ENCODE measurements around the gene E2F7. TPM values are rescaled to one million over a fixed set of nuclear protein-coding genes. Genes with fewer than 3 reads are reported as not detected.
A peak's percentile ranks its signal among the peaks of the same experiment; 100 is the strongest.

E2F7 gene
- total RNA-seq, 8 experiments from 2014 or later = 0.71 to 11.1 (median 2.0) TPM

GRCh38 chr12:77033658-77034536, 31.5 kb downstream of the E2F7 start:
- in situ Hi-C loops (cut with MboI; ENCODE audit: low pct_unique_long_range_greater_than_20kb in 2 of 9, low sequenced_read_pairs in 9 of 9, unreplicated experiment in 9 of 9) = no loop called here

GRCh38 chr12:77032406-77032805, 33.0 kb downstream of the E2F7 start:
- ATAC-seq (replicated peaks in 6 of 8) = no peak
- in situ Hi-C loops (cut with MboI; ENCODE audit: low pct_unique_long_range_greater_than_20kb in 2 of 9, low sequenced_read_pairs in 9 of 9, unreplicated experiment in 9 of 9) = no loop called here
- Histone ChIP-seq H3K4me3 (no peak overlapping the region), H3K27ac (no peak overlapping the region), H3K4me1 (replicated peaks in 1 of 2) (peaks cover 0 to 4% of the 10 kb centered on the region in 2 donors)
- WGBS, 10 experiments = 20 to 100% (median 94%) methylated on average over 1 to 2 of the region's 2 CpGs; no CpG with 5 or more reads in 3 of the 10 experiments

More at GRCh38 chr12:77033658-77034536, 31.5 kb downstream of the E2F7 start:
- WGBS, 10 experiments = 57 to 95% (median 87%) methylated on average over 1 to 9 of the region's 9 CpGs
- Histone ChIP-seq H3K4me3 (no peak overlapping the region), H3K4me1 (replicated peaks in 1 of 2) (peaks cover 0 to 3% of the 10 kb centered on the region in 2 donors), H3K27ac (no peak overlapping the region)
- no peak for ATAC-seq (replicated peaks in 6 of 8)

GRCh38 chr12:77031745-77032144, 33.6 kb downstream of the E2F7 start:
- Histone ChIP-seq H3K4me1 (replicated peaks in 1 of 2) (peaks cover 0 to 4% of the 10 kb centered on the region in 2 donors), H3K27ac (no peak overlapping the region), H3K4me3 (no peak overlapping the region)
- in situ Hi-C loops (cut with MboI; ENCODE audit: low pct_unique_long_range_greater_than_20kb in 2 of 9, low sequenced_read_pairs in 9 of 9, unreplicated experiment in 9 of 9) = no loop called here
- 60 to 100% (median 82%) methylated on average over 1 to 3 of the region's 4 CpGs; no CpG with 5 or more reads in 2 of the 10 experiments for WGBS, 10 experiments
- peak in 5 of 8 experiments; percentile 82 to 98 (median 97) for ATAC-seq (replicated peaks in 6 of 8)

GRCh38 chr12:77025782-77026314, 39.5 kb downstream of the E2F7 start:
- H3K4me3 ChIP-seq = no peak overlapping the region
- H3K27ac ChIP-seq = peak overlapping the region in 1 of 2 donors; percentile 72
- peaks cover 9 to 17% of the 10 kb centered on the region in 2 donors for H3K4me1 ChIP-seq (replicated peaks in 1 of 2)
- ATAC-seq (replicated peaks in 6 of 8) = peak in 5 of 8 experiments; percentile 34 to 74 (median 49)
- in situ Hi-C loops (cut with MboI; ENCODE audit: low pct_unique_long_range_greater_than_20kb in 2 of 9, low sequenced_read_pairs in 9 of 9, unreplicated experiment in 9 of 9) = no loop called here
- 57 to 95% (median 72%) methylated on average over 2 to 6 of the region's 6 CpGs; no CpG with 5 or more reads in 2 of the 10 experiments for WGBS, 10 experiments

GRCh38 chr12:77023501-77023900, 41.9 kb downstream of the E2F7 start:
- no peak for ATAC-seq (replicated peaks in 6 of 8)
- H3K4me1 ChIP-seq (replicated peaks in 1 of 2) = peaks cover 9 to 13% of the 10 kb centered on the region in 2 donors
- H3K4me3 ChIP-seq = no peak overlapping the region
- in situ Hi-C loops (cut with MboI; ENCODE audit: low pct_unique_long_range_greater_than_20kb in 2 of 9, low sequenced_read_pairs in 9 of 9, unreplicated experiment in 9 of 9) = loop anchor here in 6 of 9 experiments (25.0 kb wide), 2 partner anchors 386 to 411 kb away; no protein-coding TSS in a partner anchor
- no peak overlapping the region for H3K27ac ChIP-seq
- 86 to 100% (median 94%) methylated on average over 2 to 6 of the region's 6 CpGs; no CpG with 5 or more reads in 3 of the 10 experiments for WGBS, 10 experiments

GRCh38 chr12:77019920-77020319, 45.4 kb downstream of the E2F7 start:
- no peak for ATAC-seq (replicated peaks in 6 of 8)
- WGBS, 10 experiments = 83 to 100% (median 100%) methylated on average over 1 to 2 of the region's 2 CpGs; no CpG with 5 or more reads in 4 of the 10 experiments
- in situ Hi-C loops (cut with MboI; ENCODE audit: low pct_unique_long_range_greater_than_20kb in 2 of 9, low sequenced_read_pairs in 9 of 9, unreplicated experiment in 9 of 9) = loop anchor here in 6 of 9 experiments (25.0 kb wide), 2 partner anchors 383 to 408 kb away; no protein-coding TSS in a partner anchor
- Histone ChIP-seq H3K27ac (no peak overlapping the region), H3K4me1 (replicated peaks in 1 of 2) (no peaks in the 10 kb centered on the region), H3K4me3 (no peak overlapping the region)

GRCh38 chr12:77016606-77017005, 48.8 kb downstream of the E2F7 start:
- 0 to 100% (median 31%) methylated on average over 1 of the region's 1 CpG; no CpG with 5 or more reads in 4 of the 10 experiments for WGBS, 10 experiments
- Histone ChIP-seq H3K4me3 (no peak overlapping the region), H3K27ac (no peak overlapping the region), H3K4me1 (replicated peaks in 1 of 2) (no peaks in the 10 kb centered on the region)
- in situ Hi-C loops (cut with MboI; ENCODE audit: low pct_unique_long_range_greater_than_20kb in 2 of 9, low sequenced_read_pairs in 9 of 9, unreplicated experiment in 9 of 9) = loop anchor here in 6 of 9 experiments (25.0 kb wide), 2 partner anchors 379 to 404 kb away; no protein-coding TSS in a partner anchor
- ATAC-seq (replicated peaks in 6 of 8) = peak in 3 of 8 experiments; percentile 31 to 69 (median 49)

DNA sequence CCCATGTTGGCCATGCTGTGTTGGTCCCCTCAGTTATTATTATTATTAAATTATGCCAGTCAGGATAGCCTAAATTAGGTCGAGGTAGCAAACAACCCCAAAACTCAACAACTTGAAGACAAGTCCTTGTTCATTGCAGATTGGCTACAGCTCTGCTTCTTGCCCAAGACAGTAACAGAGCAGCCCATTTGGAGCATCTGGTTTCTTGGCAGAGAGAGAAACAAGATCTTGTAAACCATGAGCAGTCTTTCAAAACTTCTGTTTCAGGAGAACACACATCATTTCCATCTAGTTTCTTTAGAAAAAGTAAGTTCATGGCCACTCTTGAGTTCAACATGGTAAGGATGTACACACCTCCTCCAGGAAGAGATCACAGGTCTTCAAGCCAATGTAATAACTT, 52.3 kb downstream of the E2F7 start:
- in situ Hi-C loops (cut with MboI; ENCODE audit: low pct_unique_long_range_greater_than_20kb in 2 of 9, low sequenced_read_pairs in 9 of 9, unreplicated experiment in 9 of 9) = loop anchor here in 6 of 9 experiments (25.0 kb wide), 2 partner anchors 376 to 401 kb away; no protein-coding TSS in a partner anchor
- ATAC-seq (replicated peaks in 6 of 8) = no peak
- WGBS, 10 experiments = 0 to 67% (median 50%) methylated on average over 1 of the region's 1 CpG; no CpG with 5 or more reads in 4 of the 10 experiments
- Histone ChIP-seq H3K4me3 (no peak overlapping the region), H3K4me1 (replicated peaks in 1 of 2) (no peaks in the 10 kb centered on the region), H3K27ac (no peak overlapping the region)

DNA sequence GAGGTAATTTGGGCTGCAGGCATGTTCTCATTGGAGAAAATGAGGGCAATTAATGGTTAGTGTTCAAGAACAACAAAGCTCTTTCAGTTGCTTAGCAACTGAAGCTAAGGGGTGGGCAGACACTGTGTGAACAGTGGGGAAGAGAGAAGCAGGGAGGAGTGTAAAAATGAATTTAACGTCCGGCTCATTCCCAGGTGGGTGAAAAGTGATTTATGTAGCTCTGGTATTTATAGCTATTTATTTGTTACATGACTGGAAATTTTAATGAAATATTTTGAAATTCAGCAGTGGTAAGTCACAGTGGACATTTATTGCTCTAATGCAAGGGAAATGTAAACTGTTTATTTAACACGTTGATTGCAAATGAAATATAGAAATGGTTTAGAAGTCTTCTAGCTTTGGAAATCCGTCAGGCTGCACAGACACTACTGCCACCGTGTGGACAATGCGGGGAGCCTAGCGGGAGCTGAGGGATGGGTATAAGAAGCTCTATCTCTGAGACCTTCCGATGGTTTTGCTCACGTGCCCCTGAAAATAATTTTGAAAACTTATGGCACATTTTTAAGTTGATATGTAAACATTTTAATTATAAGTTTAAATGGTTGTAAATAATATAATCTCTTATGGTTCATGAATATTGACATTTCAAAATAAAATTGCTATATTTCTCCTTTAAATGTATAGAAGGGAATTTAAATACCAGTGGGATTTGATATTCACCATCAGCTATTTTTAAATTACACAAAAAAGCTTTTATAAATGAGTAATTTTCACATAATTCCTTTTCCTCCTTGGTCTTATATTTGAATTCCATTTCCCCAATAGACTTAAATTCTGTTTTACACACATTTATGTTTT, 54.4 kb downstream of the E2F7 start:
- ATAC-seq (replicated peaks in 6 of 8) = peak; percentile 91 to 99 (median 97)
- peak overlapping the region in 4 of 5 donors; percentile 9 to 17 (median 12) for H3K4me3 ChIP-seq
- no peaks in the 10 kb centered on the region for H3K4me1 ChIP-seq (replicated peaks in 1 of 2)
- WGBS, 10 experiments = 0 to 19% (median 6%) methylated on average over 4 to 9 of the region's 9 CpGs; no CpG with 5 or more reads in 1 of the 10 experiments
- no peak overlapping the region for H3K27ac ChIP-seq
- in situ Hi-C loops (cut with MboI; ENCODE audit: low pct_unique_long_range_greater_than_20kb in 2 of 9, low sequenced_read_pairs in 9 of 9, unreplicated experiment in 9 of 9) = loop anchor here in 6 of 9 experiments (25.0 kb wide), 2 partner anchors 374 to 399 kb away; no protein-coding TSS in a partner anchor

DNA sequence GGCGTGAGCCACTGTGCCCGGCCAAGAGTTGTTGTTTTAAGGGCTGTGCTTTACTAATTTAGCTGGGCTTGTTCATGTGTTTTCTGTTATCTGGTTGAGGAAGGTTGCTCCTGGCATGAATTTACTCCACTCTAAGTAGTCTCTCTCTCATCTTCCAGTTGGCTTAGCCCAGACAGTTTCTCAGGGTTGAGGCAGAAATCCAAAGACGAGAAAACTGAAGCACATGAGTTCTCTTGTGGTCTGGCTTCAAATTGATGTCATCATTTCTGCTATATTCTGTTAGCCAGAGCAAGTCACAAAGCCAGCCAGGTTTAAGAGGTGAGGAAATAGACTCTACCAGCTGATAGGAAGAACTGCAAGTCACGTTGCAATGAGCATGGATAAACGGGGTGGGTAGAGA, 57.9 kb downstream of the E2F7 start:
- no peaks in the 10 kb centered on the region for H3K4me1 ChIP-seq (replicated peaks in 1 of 2)
- ATAC-seq (replicated peaks in 6 of 8) = no peak
- 0 to 100% (median 87%) methylated on average over 1 to 5 of the region's 5 CpGs for WGBS, 10 experiments
- in situ Hi-C loops (cut with MboI; ENCODE audit: low pct_unique_long_range_greater_than_20kb in 2 of 9, low sequenced_read_pairs in 9 of 9, unreplicated experiment in 9 of 9) = loop anchor here in 6 of 9 experiments (25.0 kb wide), 2 partner anchors 370 to 395 kb away; no protein-coding TSS in a partner anchor
- no peak overlapping the region for H3K4me3 ChIP-seq
- H3K27ac ChIP-seq = no peak overlapping the region

- WGBS, 10 experiments = 85 to 100% (median 100%) methylated on average over 1 of the region's 1 CpG; no CpG with 5 or more reads in 3 of the 10 experiments
- H3K4me3 ChIP-seq = no peak overlapping the region
- ATAC-seq (replicated peaks in 6 of 8) = no peak
- in situ Hi-C loops (cut with MboI; ENCODE audit: low pct_unique_long_range_greater_than_20kb in 2 of 9, low sequenced_read_pairs in 9 of 9, unreplicated experiment in 9 of 9) = loop anchor here in 6 of 9 experiments (25.0 kb wide), 2 partner anchors 368 to 393 kb away; no protein-coding TSS in a partner anchor
- H3K27ac ChIP-seq = no peak overlapping the region
- H3K4me1 ChIP-seq (replicated peaks in 1 of 2) = no peaks in the 10 kb centered on the region
These were observed 59.7 kb downstream of the E2F7 start for GRCh38 chr12:77005611-77006098.

- Histone ChIP-seq H3K4me1 (replicated peaks in 1 of 2) (peaks cover 0 to 7% of the 10 kb centered on the region in 2 donors), H3K4me3 (no peak overlapping the region), H3K27ac (no peak overlapping the region)
- 67 to 83% (median 78%) methylated on average over 1 to 2 of the region's 2 CpGs; no CpG with 5 or more reads in 4 of the 10 experiments for WGBS, 10 experiments
- in situ Hi-C loops (cut with MboI; ENCODE audit: low pct_unique_long_range_greater_than_20kb in 2 of 9, low sequenced_read_pairs in 9 of 9, unreplicated experiment in 9 of 9) = loop anchor here in 6 of 9 experiments (25.0 kb wide), 2 partner anchors 367 to 392 kb away; no protein-coding TSS in a partner anchor
- ATAC-seq (replicated peaks in 6 of 8) = no peak
These were observed 61.5 kb downstream of the E2F7 start for GRCh38 chr12:77003914-77004313.
